Measurements from ENCODE around the gene DRGX. TPM values are rescaled to one million over a fixed set of nuclear protein-coding genes. Genes with fewer than 3 reads are reported as not detected.

Gene DRGX
- total and polyA plus RNA-seq, 12 donors: not detected

DNA sequence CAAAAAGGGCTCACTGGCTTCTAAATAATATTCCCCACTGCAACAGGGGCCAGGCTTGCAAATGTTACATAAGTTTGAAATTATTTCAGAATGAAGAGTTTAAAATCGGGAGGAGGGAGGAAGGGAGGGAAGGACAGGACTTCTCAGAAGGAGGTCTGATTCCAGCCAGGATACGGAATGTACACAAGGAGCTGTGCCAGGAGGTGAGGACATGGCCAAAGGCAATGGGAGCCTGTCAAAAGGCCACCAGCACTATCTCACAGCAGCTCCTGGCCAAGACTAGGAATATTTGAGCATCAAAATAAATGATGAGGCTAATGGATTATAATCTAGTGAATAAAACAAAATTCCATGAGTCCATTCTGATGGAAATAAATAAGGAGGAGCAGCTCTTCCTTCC is 18.6 kb upstream of the DRGX start:
- Histone ChIP-seq H3K27me3 (peaks cover 0 to 5% (median 0%) of the 10 kb centered on the region in 7 donors), H3K36me3 (no peaks in the 10 kb centered on the region), H3K4me3 (no peak overlapping the region), H3K4me1 (peaks cover 0 to 15% (median 5%) of the 10 kb centered on the region in 9 donors), H3K9me3 (no peaks in the 10 kb centered on the region), H3K27ac (no peak overlapping the region)
- ATAC-seq (no peak), DNase-seq (no peak)
- intact Hi-C loops (cut with DNase I): loop anchor here in 2 of 10 donors (5.0 to 10.0 kb wide), 2 partner anchors 98 to 760 kb away; no protein-coding TSS in a partner anchor
- TF ChIP-seq, protein P1, sequence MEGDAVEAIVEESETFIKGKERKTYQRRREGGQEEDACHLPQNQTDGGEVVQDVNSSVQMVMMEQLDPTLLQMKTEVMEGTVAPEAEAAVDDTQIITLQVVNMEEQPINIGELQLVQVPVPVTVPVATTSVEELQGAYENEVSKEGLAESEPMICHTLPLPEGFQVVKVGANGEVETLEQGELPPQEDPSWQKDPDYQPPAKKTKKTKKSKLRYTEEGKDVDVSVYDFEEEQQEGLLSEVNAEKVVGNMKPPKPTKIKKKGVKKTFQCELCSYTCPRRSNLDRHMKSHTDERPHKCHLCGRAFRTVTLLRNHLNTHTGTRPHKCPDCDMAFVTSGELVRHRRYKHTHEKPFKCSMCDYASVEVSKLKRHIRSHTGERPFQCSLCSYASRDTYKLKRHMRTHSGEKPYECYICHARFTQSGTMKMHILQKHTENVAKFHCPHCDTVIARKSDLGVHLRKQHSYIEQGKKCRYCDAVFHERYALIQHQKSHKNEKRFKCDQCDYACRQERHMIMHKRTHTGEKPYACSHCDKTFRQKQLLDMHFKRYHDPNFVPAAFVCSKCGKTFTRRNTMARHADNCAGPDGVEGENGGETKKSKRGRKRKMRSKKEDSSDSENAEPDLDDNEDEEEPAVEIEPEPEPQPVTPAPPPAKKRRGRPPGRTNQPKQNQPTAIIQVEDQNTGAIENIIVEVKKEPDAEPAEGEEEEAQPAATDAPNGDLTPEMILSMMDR (IDR thresholded peaks at IDR 0.05): no peak
- WGBS, 2 donors: 43 to 57% methylated on average over 2 of the region's 2 CpGs

DNA sequence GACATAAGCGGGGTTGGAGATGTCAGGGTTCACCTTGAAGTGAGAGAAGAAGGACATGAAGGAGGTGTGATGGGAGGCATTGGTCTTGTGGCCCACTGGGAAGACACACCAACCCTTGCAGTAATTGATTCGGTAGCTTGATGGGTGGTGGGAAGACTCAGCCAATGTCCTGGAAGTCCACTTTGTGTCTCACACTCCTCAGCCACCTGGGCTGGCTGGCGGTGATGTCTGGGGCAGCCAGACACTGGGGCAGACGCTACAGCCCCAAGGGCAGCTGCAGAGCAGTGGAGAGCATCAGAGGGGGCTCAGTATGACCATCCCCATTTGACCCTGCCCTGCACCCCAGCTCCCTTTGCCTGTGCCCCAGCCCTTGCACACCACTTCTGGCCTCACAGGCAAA is 16.7 kb upstream of the DRGX start:
- Histone ChIP-seq H3K9me3 (no peaks in the 10 kb centered on the region), H3K4me3 (no peak overlapping the region), H3K4me1 (peaks cover 0 to 32% (median 6%) of the 10 kb centered on the region in 9 donors), H3K27me3 (peaks cover 0 to 5% (median 0%) of the 10 kb centered on the region in 7 donors), H3K36me3 (no peaks in the 10 kb centered on the region), H3K27ac (no peak overlapping the region)
- intact Hi-C loops (cut with DNase I): loop anchor here in 2 of 10 donors (5.0 to 10.0 kb wide), 2 partner anchors 100 to 758 kb away; no protein-coding TSS in a partner anchor
- DNase-seq: no peak
- TF ChIP-seq, protein P1 (IDR thresholded peaks at IDR 0.05): no peak
- 86 to 91% methylated on average over 4 of the region's 4 CpGs for WGBS, 2 donors
- no peak for ATAC-seq

DNA sequence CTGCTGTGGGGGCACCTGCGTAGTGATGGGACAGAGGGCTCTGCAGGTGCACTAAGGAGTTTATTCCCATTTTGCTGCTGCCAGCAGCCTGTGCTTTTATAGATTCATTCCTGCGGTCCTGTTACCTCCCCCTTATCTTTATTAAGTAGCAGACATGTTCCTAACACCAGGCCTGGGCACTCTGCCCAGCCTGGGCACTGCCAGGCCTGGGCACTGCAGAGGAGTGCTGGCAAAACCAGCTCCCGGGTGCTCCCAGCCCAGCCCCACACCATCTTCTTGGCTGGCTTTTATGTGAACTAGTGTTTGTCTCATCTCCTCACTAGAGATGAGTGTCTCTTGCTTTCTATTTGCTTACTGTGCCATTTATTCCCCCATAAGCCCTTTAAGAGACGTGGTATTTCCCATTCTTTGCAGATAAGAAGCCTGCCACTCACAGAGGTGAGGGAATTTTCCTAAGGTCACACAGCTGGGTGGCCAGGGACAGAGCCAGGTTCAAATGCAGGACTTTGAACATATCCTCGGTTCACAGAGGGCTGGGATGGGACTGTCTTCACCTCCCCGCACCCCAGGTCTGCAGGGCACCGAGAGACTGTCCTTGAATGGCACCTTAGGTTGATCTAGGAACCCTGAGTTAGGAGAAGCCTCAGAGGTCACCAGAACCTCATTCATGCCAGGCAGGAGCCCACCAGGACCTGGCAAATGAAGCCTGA is 14.6 kb upstream of the DRGX start:
- Histone ChIP-seq H3K4me1 (peaks cover 0 to 32% (median 6%) of the 10 kb centered on the region in 9 donors), H3K27me3 (peaks cover 0 to 14% (median 0%) of the 10 kb centered on the region in 7 donors), H3K36me3 (no peaks in the 10 kb centered on the region), H3K27ac (no peak overlapping the region), H3K9me3 (no peaks in the 10 kb centered on the region), H3K4me3 (no peak overlapping the region)
- TF ChIP-seq, protein P1 (IDR thresholded peaks at IDR 0.05): no peak
- DNase-seq (peak; percentile 39 to 65), ATAC-seq (peak; percentile 75 to 97 (median 92))
- intact Hi-C loops (cut with DNase I): loop anchor here in 2 of 10 donors (5.0 to 10.0 kb wide), 2 partner anchors 102 to 756 kb away; no protein-coding TSS in a partner anchor
- 45% methylated on average over 7 of the region's 7 CpGs for WGBS, 2 donors

DNA sequence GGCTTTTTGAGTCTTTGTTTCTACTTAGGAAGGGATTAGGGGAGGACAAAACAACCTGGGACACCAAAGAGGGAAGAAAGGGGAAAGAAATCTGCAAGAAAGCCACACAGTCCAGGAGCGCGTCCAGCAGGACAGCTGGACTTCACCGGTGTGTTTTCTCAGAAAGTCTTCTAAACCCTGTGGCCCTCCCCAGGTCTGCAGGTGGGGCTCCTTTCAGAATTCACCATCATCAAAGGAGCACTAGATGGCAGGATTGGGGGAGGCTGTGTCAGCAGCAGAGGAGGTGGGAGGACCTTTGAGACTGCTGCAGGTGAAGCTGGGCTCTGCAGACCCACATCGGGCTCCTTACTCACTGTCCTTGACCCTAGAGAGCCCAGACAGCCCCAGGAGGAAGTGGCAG is 13.9 kb upstream of the DRGX start:
- 84 to 86% methylated on average over 4 of the region's 4 CpGs for WGBS, 2 donors
- TF ChIP-seq, protein P1 (IDR thresholded peaks at IDR 0.05): no peak
- H3K4me1 ChIP-seq: peaks cover 0 to 32% (median 6%) of the 10 kb centered on the region in 9 donors
- no peaks in the 10 kb centered on the region for H3K9me3 ChIP-seq
- intact Hi-C loops (cut with DNase I): loop anchor here in 7 of 10 donors (5.0 to 10.0 kb wide), 5 partner anchors 53 to 755 kb away; no protein-coding TSS in a partner anchor
- no peak for DNase-seq
- no peaks in the 10 kb centered on the region for H3K36me3 ChIP-seq
- H3K4me3 ChIP-seq: no peak overlapping the region
- no peak overlapping the region for H3K27ac ChIP-seq
- peak in 2 of 8 donors; percentile 4 to 13 for ATAC-seq
- H3K27me3 ChIP-seq: peaks cover 0 to 22% (median 2%) of the 10 kb centered on the region in 7 donors
